HG02885 (cell line): Measurements from ENCODE around the gene LPCAT4.
"Not testable (repeated sequence)": the region's sequence is repeated elsewhere in the genome, so short reads cannot be mapped to it uniquely, and the experiment has no call there.

ENCODE experiments used
- ATAC-seq: cut with Tn5 transposase; IDR thresholded peaks from one replicate; pipeline ENCODE4 v1.9.1; 2021; ENCODE audit warnings: mild to moderate bottlenecking; ENCODE audit not compliant: unreplicated experiment, poor library complexity

LPCAT4 gene

GRCh38 chr15:34365091-34365825, 1.7 kb downstream of the LPCAT4 start:
- ATAC-seq: no peak

- ATAC-seq: no peak
Measured at GRCh38 chr15:34364041-34364440, 3.0 kb downstream of the LPCAT4 start.

- ATAC-seq: no peak
Measured at GRCh38 chr15:34362047-34362773, 4.8 kb downstream of the LPCAT4 start.

GRCh38 chr15:34361278-34361677, 5.7 kb downstream of the LPCAT4 start:
- no peak for ATAC-seq

GRCh38 chr15:34360298-34360697, 6.7 kb downstream of the LPCAT4 start:
- ATAC-seq: no peak

- no peak for ATAC-seq
Measured at GRCh38 chr15:34359416-34359815, 7.6 kb downstream of the LPCAT4 start.

GRCh38 chr15:34358948-34359347, 8.0 kb downstream of the LPCAT4 start:
- ATAC-seq: no peak

- no peak for ATAC-seq
Measured at GRCh38 chr15:34358367-34358766, 8.6 kb downstream of the LPCAT4 start.

- ATAC-seq: no peak
Measured at GRCh38 chr15:34357653-34358052, 9.3 kb downstream of the LPCAT4 start.

- ATAC-seq: no peak
Measured at GRCh38 chr15:34355241-34355640, 11.8 kb downstream of the LPCAT4 start.

GRCh38 chr15:34354286-34354685, 12.7 kb downstream of the LPCAT4 start:
- no peak for ATAC-seq

- ATAC-seq: no peak
Measured at GRCh38 chr15:34353627-34354026, 13.4 kb downstream of the LPCAT4 start.

- ATAC-seq: not testable (repeated sequence)
Measured at GRCh38 chr15:34352996-34353395, 14.0 kb downstream of the LPCAT4 start.

GRCh38 chr15:34349769-34350168, 17.2 kb downstream of the LPCAT4 start:
- no peak for ATAC-seq

- ATAC-seq: no peak
Measured at GRCh38 chr15:34348735-34349300, 18.2 kb downstream of the LPCAT4 start.

- no peak for ATAC-seq
Measured at GRCh38 chr15:34347951-34348638, 18.9 kb downstream of the LPCAT4 start.

GRCh38 chr15:34342737-34343575, 24.0 kb downstream of the LPCAT4 start, which contains the start of the genes NOP10 and NUTM1:
Gene NOP10 (minus strand): TSS chr15:34343136. CDS start chr15:34343073, 63 bp downstream.
Gene NUTM1 (plus strand): TSS chr15:34343315. CDS start chr15:34343697, 382 bp downstream.
- peak; percentile 94 for ATAC-seq

- ATAC-seq: not testable (repeated sequence)
Measured at GRCh38 chr15:34342213-34342736, 24.7 kb downstream of the LPCAT4 start.

- no peak for ATAC-seq
Measured at GRCh38 chr15:34341381-34342212, 25.4 kb downstream of the LPCAT4 start.
